Stimulated activated CD4-positive, alpha-beta T cell treated with anti-CD3 and anti-CD28 coated beads, Interleukin-12 subunit alpha, Interleukin-12 subunit beta, amount 100 ng/mL, for 4 hours (primary cell): Measurements from ENCODE around the gene CFAP58.

ENCODE experiments used
- DNase-seq: peaks from one replicate; pipeline ENCODE4 v3.0.0-alpha.2; 2020

The CFAP58 gene

GRCh38 chr10:104323085-104323484 is 30.5 kb upstream of the CFAP58 start:
- DNase-seq, result no peak

DNA sequence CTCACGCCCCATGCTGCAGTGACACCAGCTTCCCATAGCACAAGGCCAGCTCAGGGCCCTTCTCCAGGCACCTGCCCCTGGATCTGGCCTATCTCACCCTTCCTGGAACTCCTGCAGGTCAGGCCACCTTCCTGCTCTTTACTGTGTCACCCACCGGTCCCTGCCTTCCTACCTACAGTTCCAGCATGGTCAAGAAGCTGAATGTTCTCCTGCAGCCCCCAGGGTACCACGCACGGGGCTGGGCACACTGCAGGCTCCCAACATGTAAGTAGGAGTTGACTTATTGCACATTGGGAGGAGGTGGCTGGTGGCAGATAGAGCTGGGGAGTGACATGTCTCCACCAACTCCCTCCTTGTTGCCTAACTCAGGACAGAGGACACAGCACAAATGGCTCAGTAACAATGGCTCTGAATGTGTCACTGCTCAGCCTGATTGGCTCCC is 29.9 kb upstream of the CFAP58 start:
- no peak for DNase-seq

DNA sequence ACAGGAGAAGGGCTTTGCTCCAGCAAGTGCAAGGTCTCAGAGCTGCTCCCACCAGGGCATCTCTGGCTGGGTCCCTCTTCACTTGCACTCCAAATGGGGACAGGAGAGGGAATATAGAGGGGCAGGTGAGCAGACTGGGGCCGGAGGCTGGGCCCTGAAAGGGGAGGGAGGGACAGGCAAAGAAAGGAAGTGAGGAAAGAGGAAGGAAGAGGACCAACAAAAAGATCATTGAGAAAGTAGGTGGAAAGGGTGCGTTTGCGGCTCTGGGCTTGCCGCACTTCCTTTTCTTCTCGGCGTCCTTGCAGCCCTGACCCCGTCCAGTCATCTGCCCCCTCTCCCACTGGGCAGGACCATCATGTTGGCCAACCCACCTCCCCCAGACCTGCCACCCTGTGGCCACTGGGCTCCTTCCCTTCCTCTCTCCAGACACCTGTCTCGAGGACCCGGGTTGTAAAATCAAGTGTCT is 29.4 kb upstream of the CFAP58 start:
- DNase-seq, result no peak

DNA sequence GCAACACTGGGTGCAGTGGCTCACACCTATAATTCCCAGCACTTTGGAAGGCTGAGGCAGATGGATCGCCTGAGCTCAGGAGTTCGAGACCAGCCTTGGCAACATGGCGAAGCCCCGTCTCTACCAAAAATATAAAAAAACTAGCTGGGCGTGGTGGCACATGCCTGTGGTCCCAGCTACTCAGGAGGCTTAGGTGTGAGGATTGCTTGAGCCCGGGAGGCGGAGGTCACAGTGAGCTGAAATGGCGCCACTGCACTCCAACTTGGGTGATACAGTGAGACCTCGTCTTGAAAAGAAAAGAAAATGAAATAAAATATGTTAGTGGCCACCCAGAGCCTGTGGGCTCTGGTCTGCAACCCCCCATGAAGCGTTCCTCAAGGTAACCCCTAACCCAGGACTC is 28.7 kb upstream of the CFAP58 start:
- no peak for DNase-seq

GRCh38 chr10:104325436-104326435 is 27.9 kb upstream of the CFAP58 start:
- DNase-seq, result no peak

DNA sequence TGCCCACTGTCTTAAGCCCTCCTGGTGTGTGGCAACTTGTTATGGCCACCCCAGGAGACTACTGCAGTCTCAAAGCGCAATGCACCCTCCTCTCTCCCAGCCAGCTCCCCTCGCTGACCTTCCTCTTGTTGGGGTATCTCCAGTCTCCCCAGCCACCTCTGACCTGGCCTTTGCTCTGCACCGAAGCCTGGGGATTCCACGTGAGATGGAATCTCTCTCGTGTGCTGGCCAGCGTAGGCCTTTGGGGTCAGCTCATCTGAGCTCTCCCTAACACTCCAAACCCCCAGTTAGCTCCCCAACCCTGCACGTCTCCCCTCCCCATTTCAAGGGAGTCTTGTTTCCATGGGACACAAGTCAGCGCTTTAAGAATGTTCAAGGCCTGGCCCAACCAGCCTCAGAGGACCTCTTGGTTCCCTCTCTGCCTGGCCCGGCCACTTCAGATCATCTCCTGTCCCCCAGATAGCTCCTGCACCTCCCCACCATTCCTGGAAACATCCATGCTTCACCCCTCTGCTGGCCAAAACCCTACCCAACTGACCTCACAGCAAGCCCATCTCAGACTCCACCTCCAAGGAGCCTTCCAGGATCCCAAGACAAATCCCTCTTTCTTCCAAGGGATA is 26.5 kb upstream of the CFAP58 start:
- DNase-seq, result no peak

DNA sequence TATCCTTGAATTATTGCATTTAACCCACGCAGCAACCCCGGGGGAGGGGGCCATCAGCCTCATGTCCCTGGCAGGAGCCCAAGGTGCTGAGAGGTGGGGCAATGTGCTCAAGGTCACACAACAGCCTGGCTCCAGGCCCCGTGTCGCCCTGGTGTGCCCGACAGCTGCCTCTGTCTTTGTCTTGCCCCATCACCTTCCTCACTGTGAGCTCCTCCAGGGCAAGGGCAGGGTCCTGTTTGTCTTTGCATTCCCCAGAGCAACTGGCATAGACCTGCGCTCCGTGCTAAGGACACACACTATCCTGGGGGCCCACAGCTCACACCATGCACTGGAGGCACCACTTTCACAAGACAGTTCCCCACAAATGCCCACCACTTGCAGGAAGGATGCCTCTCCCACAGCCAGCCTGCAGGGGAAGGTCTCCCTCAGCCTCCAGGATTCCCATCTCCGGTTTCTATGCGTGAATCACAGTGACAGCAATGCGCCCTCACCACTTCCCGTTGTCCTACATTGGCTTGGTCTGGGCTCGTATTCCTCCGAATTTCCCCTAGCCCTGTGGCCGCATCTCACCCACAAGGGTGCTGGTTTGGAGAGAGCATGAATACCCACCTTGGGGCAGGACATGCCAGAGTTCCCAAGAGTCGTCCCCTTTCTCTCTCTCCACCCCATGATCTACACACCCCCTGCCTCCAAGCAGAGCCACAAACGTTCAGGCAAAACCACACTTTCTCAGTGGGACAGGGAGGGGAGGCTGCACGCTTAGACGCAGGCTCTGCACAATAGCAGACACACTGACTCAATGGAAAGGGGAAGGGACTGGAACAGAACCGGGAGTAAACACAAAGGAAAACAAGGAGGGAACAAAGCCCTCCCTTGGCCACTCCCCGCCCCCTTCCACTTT is 25.6 kb upstream of the CFAP58 start:
- no peak for DNase-seq

DNA sequence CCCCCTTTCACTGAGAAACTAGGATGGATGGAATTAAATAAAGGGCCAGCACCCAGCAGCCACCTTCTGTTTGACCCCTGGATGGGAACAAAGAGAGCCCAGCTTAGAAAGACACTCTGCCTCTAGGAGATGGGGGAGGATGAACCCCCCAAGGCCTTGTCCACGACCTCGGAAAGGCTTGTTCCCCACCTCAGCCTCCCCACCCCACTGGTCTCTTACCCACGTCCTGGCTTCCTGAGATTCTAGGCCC is 25.1 kb upstream of the CFAP58 start:
- DNase-seq, result no peak

GRCh38 chr10:104328896-104329710 is 24.5 kb upstream of the CFAP58 start:
- DNase-seq, result peak; percentile 61

DNA sequence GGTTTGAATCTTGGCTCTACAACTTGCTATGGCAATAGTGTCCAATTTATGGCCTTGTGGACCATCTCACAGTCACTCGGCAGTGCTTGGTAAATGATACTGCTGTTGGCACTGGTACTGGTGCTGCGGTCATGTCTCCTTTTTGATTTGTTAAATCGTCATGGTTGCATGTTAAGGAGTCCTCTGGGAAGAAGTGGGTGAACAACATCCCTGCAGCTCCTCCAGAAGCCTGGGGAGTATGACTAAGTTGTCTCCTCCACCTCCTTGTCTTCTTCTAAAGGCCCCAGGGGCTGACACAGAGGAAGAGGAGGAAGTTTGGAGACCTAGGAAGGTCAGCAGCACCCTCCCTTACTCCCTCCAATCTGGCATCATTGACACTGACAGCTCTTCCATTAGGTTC is 23.9 kb upstream of the CFAP58 start:
- DNase-seq, result no peak

GRCh38 chr10:104330168-104331110 is 23.2 kb upstream of the CFAP58 start:
- no peak for DNase-seq

DNA sequence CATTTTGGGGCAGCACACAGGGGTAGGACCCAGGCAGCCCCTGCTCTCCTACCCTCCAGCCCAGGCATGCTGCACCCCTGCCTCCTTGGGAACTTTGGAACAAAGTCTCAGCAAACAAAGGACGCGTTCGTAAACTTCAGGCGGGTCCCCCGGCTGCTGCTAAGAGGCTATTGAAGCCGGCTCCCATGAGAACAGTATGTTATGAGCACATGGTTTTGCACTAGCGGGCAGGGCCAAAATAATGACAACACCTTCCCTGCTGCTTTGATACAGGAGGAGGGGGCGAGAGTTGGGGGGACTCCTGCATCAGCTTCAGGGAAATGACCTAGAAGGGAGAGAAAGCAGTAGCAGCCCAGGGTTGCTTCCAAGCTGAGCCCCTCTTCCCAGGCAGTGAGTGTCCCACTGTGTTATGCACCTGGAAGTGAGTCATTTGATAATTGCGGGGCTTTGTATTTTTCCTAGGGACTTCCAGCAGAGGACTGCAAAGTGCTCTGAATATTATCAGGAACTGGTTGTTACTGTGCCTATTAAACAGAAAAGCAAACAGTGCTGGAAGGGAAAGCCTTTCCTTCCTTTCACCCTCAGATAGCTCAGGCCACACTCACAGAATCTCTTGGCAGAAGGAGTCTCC is 22.3 kb upstream of the CFAP58 start:
- no peak for DNase-seq

DNA sequence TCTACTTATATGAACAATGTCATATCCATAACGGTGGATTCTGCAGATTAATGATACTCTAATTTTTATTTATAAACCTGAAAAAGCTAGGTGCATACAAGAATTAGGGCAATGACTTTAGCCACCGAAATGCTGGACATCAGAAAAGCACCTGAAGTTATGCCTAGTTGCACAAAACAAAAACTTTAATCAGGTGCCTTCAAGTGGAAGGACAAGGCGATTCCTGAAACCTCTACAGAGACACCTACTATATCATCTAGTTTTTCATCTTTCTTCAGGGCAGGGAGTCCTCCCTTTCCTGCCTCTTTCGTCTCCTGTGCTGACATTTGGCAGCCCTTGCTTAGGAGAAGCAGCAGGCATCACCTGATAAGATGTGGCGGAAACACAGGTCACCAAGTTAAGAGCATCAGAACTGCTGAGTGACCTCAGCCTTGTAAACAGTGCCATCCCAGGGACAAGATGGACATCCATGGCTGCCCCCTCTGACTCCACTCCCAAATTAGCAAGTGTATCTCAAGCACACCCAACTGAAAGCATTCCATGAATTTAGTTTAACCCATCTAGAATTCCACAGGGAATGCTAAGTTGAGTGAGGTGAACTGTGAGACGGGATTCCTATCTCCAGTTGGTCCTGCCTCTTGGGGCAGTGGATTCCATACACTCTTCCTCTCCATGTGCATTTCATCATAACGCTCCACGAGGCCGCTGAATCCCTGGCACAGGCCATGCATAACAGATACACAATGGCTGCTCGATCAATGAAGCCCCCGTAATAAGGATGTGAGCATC is 21.2 kb upstream of the CFAP58 start:
- DNase-seq, result no peak

GRCh38 chr10:104333032-104333727 is 20.5 kb upstream of the CFAP58 start:
- DNase-seq, result peak; percentile 40

DNA sequence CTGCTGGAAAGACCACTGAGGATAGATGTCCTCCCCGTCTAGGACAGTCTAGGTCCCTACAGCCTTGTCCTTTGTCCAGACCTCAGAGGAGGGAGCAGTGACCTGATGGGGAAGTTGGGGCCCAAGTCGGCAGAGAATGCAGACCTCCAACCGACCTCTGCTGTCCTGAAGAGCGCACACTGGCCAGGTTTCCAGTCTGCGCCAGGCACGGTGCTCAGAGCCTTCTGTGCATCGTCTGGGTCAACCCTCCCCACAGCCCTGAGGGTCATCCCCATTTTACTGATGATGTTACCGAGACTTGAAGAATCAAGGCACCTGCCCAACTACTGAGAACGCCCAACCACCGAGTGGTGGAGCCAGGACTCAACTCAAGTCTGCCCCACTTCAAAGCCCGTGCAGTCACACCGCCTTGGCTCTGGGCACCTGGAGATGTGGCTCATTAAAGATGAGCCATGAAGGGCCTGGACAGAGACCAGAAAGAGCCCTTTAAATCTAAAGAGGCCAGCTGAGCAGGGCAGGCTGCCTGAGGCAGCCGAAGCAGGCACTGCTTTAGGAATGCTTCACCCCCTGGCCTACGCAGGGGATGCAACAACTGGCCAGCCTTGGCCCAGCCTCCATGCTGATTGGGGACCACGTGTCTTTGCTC is 19.8 kb upstream of the CFAP58 start:
- DNase-seq, result no peak

- no peak for DNase-seq
These were observed 19.1 kb upstream of the CFAP58 start for GRCh38 chr10:104334561-104334960.

DNA sequence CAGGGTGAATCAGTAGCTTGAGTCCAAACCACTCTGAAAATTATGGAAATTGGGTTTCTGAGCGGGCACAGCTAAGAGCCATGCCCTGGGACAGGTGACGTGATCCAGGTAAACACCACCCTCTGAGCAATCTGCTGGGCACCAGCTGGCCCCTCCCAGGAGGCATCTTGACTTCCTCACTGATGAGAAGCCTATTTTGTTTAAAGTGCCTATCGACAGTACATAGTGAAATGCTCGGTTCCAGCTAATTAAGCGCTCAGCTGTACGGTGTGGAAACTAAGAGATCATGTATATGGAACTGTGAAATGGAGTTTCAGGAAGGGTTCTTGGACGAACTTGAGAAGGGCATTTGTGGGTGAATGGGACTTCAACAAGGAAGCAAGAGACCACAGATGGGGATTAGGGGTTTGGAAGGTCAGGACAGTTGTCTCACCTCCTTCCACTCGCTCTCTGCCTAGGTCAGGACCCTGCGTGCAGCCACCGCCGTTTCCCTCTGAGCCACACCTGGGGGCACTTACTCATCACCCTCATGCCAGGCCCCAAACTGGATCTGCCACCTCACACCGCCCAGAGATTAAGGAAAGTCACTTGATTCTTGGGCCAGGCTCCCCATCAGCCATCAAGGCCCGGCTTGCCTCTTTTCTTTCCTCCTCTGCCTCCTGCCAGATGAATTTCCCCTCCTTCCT is 18.5 kb upstream of the CFAP58 start:
- no peak for DNase-seq

- no peak for DNase-seq
These were observed 16.7 kb upstream of the CFAP58 start for GRCh38 chr10:104336821-104337467.
